ENCODE data around the gene SLX4.
"Not testable (repeated sequence)": the region's sequence is repeated elsewhere in the genome, so short reads cannot be mapped to it uniquely, and the experiment has no call there.

The SLX4 gene, protein sequence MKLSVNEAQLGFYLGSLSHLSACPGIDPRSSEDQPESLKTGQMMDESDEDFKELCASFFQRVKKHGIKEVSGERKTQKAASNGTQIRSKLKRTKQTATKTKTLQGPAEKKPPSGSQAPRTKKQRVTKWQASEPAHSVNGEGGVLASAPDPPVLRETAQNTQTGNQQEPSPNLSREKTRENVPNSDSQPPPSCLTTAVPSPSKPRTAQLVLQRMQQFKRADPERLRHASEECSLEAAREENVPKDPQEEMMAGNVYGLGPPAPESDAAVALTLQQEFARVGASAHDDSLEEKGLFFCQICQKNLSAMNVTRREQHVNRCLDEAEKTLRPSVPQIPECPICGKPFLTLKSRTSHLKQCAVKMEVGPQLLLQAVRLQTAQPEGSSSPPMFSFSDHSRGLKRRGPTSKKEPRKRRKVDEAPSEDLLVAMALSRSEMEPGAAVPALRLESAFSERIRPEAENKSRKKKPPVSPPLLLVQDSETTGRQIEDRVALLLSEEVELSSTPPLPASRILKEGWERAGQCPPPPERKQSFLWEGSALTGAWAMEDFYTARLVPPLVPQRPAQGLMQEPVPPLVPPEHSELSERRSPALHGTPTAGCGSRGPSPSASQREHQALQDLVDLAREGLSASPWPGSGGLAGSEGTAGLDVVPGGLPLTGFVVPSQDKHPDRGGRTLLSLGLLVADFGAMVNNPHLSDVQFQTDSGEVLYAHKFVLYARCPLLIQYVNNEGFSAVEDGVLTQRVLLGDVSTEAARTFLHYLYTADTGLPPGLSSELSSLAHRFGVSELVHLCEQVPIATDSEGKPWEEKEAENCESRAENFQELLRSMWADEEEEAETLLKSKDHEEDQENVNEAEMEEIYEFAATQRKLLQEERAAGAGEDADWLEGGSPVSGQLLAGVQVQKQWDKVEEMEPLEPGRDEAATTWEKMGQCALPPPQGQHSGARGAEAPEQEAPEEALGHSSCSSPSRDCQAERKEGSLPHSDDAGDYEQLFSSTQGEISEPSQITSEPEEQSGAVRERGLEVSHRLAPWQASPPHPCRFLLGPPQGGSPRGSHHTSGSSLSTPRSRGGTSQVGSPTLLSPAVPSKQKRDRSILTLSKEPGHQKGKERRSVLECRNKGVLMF (N-terminal part only)

DNA sequence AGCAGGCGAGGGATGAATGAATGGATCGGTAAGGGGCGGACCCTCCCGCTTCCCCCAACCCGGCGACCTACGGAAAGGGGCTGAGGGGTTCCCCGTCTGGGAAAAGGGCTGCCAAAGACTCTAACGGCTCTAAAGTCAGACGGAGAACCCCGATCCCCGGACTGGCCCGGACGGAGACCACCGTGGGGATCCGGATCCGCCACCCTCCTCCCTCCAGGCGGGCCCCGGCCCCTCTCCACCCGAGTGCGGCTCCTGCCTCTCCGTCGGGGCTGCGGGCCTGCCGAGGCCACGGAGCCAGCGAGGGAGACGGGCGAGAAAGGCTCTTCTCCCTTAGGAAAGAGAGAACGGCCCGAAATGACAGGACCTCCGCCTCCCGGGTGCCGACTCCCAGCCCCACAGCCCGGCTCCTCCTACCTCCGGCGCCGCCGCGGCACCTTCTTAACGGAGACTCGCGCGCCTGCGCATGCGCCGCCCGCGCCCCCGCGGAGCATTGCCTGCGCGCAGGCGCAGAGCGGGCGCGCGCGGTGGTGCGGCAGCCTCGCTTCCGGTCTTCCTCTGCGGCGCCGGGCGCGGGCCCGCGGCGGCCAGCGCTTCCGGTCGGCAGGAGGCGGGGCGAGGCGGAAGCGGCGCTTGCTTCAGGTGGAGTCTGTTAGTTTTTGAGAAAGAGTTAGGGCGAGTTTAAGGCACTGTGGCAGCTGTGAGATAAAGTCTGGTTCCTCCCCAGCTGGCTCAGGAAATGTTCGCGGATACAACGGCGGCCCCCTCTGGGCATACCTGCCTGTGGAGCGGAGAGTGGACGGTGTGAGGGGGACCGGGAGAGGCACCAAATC is at the start of gene SLX4:
Gene SLX4, minus strand, starts transcription at position 461 of the 830 bp plus-strand sequence. CDS start 2,642 bp downstream, outside the sequence.
- peak; percentile 84 for DNase-seq (ENCODE audit: low read depth in 2 of 2)

GRCh38 chr16:3659251-3659650 is 47.8 kb upstream of the SLX4 start:
- no peak for DNase-seq (ENCODE audit: low read depth in 2 of 2)

DNA sequence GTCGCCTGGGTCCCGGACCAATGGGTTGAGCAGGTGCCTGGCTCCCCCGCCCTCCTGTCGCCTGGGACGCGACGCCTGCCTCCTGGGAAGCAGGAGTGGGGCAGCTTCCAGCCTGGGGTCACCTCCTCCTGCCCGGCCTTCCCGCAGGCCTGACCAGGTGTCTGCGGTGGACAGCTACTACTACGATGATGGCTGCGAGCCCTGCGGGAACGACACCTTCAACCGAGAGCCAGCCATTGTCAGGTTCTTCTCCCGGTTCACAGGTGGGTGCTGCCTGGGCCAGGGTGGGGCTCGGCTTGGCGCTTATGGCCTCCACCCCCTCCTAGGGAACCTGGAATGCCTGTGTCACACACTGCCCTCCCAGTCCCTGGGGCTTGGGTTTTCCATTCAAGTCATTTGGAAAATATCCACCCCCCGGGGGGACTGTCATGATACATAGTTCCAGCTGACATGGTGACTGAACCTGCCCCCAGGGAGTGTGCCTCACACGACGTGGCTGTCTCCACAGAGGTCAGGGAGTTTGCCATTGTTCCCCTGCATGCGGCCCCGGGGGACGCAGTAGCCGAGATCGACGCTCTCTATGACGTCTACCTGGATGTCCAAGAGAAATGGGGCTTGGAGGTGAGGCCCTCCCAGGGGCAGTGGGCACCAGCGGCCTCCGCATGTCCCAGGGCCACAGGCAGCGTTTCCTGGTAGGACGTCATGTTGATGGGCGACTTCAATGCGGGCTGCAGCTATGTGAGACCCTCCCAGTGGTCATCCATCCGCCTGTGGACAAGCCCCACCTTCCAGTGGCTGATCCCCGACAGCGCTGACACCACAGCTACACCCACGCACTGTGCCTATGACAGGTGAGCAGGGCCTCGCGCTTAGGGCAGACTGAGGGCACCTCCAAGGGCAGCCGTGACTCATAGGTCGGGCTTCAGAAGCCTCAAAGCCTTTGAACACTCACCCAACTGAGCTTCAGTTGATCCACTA is 45.4 kb upstream of the SLX4 start:
- peak in 1 of 2 donors; percentile 38 for DNase-seq (ENCODE audit: low read depth in 2 of 2)

DNA sequence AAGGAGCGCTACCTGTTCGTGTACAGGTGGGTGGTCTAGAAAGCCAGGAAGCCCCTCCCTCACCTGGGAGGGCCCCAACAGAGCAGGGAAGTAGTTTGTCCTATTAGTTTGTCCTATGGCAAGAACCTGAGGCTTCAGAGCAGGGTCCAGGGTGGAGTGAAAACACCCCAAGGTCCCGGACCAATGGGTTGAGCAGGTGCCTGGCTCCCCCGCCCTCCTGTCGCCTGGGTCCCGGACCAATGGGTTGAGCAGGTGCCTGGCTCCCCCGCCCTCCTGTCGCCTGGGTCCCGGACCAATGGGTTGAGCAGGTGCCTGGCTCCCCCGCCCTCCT is 44.7 kb upstream of the SLX4 start:
- not testable (repeated sequence) for DNase-seq (ENCODE audit: low read depth in 2 of 2)

GRCh38 chr16:3655396-3656159 is 44.2 kb upstream of the SLX4 start:
- no peak for DNase-seq (ENCODE audit: low read depth in 2 of 2)

- no peak for DNase-seq (ENCODE audit: low read depth in 2 of 2)
These were observed 43.6 kb upstream of the SLX4 start for GRCh38 chr16:3655030-3655395.

- DNase-seq (ENCODE audit: low read depth in 2 of 2): peak; percentile 51 to 55
These were observed 43.0 kb upstream of the SLX4 start, which contains the start of gene DNASE1 for GRCh38 chr16:3654249-3654991. Gene DNASE1 (plus strand): TSS chr16:3654691. CDS start chr16:3655374, 683 bp downstream.

DNA sequence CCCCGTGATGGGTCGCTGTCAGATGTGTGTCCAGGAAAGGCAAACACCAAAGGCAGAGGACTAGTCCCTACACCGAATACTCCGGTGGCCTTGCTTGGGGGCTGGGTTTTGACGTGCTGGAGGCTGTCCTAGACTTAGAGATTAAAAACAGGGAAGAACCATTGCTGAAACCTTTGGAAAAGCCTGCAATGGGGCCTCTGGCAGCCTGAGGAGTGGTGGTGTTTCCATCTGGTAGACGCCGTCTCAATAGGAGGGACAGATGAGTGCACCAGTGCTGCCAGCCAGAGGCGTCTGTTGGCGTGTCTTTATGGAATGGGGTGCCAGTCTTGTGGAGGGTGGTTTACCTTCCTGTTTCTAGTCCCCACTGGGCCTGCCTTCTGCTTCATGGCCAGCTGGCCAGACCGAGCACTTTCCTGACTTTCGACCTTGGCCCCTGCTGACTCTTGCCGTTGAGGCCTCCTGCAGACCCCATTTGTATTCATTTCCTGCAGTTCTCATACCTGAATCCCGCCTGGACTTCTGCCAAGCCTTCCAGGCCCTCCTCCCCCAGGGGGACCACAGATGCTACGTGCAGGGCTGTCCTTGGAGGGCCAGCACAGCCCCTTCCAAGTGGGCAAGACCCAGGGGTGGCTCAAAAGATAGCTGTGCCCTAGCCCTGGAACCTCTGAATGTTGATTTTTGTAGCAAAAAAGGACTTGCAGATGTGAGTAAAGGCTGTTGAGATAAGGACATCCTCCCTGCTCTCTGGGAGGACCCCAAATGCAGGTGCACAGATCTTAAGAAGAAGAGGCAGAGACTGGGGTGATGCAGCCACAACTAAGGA is 41.2 kb upstream of the SLX4 start:
- no peak for DNase-seq (ENCODE audit: low read depth in 2 of 2)

GRCh38 chr16:3651461-3652372 is 40.3 kb upstream of the SLX4 start:
- DNase-seq (ENCODE audit: low read depth in 2 of 2): no peak

DNA sequence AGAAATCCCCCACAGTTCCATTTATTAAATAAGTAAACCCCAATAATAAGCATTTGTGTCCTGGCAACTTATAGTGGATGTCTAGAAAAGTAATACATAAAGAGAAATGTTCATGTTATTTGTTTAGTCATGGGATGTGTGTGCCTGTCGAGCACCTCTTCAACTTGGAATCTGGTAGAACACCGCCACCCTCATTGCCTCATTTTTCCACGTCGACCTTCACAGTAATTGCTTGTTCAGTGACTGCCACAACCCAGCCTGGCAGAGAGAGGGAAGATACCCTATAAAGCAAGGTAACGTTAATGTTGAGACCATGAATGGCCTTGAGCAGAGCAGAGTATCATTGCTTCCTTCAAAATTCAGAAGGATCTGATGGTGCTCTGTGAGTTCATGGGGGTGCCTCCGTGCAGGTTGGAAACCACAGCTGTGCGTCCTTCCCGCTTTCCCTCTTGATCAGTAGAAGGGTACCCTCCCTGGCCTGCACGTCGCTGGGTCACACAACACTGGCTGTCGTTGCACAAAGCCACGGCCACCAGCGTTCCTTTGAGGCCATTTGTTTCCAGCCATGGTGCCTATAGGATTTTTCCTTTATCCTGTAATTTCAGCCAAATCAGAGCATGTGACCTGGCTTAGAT is 39.3 kb upstream of the SLX4 start:
- DNase-seq (ENCODE audit: low read depth in 2 of 2): no peak

DNA sequence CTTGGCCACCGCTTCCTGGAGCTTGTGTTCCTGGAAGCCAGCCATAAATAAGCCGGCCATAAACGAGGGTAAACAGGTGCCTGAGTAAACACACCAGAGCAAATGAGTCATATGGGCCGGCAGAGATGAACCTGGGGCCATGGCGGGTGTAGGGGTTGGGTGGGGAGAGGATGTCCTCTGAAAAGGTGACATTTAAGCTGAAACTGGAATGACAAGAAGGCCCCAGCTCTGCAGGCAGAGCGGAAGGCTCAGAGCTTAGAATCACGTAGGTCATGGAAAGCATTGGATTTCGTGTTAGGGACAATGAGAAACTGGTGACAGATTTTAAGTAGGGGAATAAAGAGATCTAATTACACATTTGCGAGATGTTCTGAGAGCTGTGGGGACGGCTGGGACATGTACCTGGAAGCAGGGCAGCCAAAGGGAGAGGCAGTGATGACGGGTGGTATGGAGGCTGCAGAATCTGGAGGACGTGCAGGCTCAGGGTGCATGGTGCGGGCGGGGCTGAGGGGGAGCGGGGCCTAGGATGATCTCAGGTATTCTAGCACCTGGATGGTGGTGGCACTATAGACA is 35.0 kb upstream of the SLX4 start:
- DNase-seq (ENCODE audit: low read depth in 2 of 2): no peak

- no peak for DNase-seq (ENCODE audit: low read depth in 2 of 2)
These were observed 34.3 kb upstream of the SLX4 start for GRCh38 chr16:3645504-3646347.

- no peak for DNase-seq (ENCODE audit: low read depth in 2 of 2)
These were observed 33.7 kb upstream of the SLX4 start for GRCh38 chr16:3645108-3645503.

- DNase-seq (ENCODE audit: low read depth in 2 of 2): no peak
These were observed 31.8 kb upstream of the SLX4 start for GRCh38 chr16:3643095-3643730.

All from stimulated activated CD4-positive, alpha-beta T cell treated with anti-CD3 and anti-CD28 coated beads, Interleukin-4, amount 100 ng/mL, for 48 hours (primary cell).